Hair follicle dermal papilla cell (primary cell): Measurements from ENCODE around the gene FAM20C. TPM values are rescaled to one million over a fixed set of nuclear protein-coding genes. Genes with fewer than 3 reads are reported as not detected.

Source experiments
- total RNA-seq: library from RNA; depleted of rRNA; stranded (reverse); fragments of >200 nt; gene quantifications from 2 replicates; pipeline ENCODE4 v1.2.3, GENCODE V29; 2012

The FAM20C gene
- 70.4 and 95.6 TPM in 2 replicates for total RNA-seq

GRCh38 chr7:191981-192649, at the start of gene FAM20C:
Gene FAM20C (plus strand): TSS chr7:192571. CDS start chr7:193200, 629 bp downstream.

GRCh38 chr7:289756-290553, 97.6 kb downstream of the FAM20C start, which contains the start of gene FOXL3:
Gene FOXL3 (plus strand): TSS chr7:290170. CDS start chr7:290170, 0 bp downstream.

Other genes starting within 250 kb of the FAM20C start
- gene FOXL3, start 97.6 kb downstream of the FAM20C start, total RNA-seq, result not detected in 2 replicates